SK-N-SH treated with all-trans-retinoic acid at 6 μM for 48 hours (cell line): ENCODE measurements around the gene RECQL5.

ENCODE experiments used
- ATAC-seq: fragments of 200-7000 bp; cut with Tn5 transposase; 3 replicates; pipeline ENCODE4 v1.9.1; 2020; ENCODE audit warnings: mild to moderate bottlenecking, moderate library complexity
- ARNTL ChIP-seq: fragments of 450-650 bp; formaldehyde crosslinking; IDR thresholded peaks from 2 replicates; pipeline ENCODE4 v1.5.0; 2020; ENCODE audit warnings: low read depth, mild to moderate bottlenecking, moderate library complexity, borderline replicate concordance
- BACH2 ChIP-seq: fragments of 250-450 bp; sonication (Bioruptor Pico); IDR thresholded peaks from 2 replicates; pipeline ENCODE4 v1.9.0; 2021; ENCODE audit warnings: mild to moderate bottlenecking, borderline replicate concordance
- ESRRG ChIP-seq: fragments of 250-450 bp; sonication (Bioruptor Pico); IDR thresholded peaks from 2 replicates; pipeline ENCODE4 v1.6.1; 2021; ENCODE audit warnings: mild to moderate bottlenecking
- GLIS3 ChIP-seq: fragments of 250-450 bp; sonication (Bioruptor Pico); IDR thresholded peaks from 2 replicates; pipeline ENCODE4 v1.5.0; 2020; ENCODE audit warnings: mild to moderate bottlenecking, moderate library complexity
- PPARA ChIP-seq: fragments of 250-450 bp; sonication (Bioruptor Pico); IDR thresholded peaks from 2 replicates; pipeline ENCODE4 v1.5.0; 2020; ENCODE audit warnings: mild to moderate bottlenecking, borderline replicate concordance
- RARB ChIP-seq: fragments of 250-450 bp; sonication (Bioruptor Pico); IDR thresholded peaks from 2 replicates; pipeline ENCODE4 v1.8.0; 2021; ENCODE audit warnings: mild to moderate bottlenecking, moderate library complexity
- ZNF565 ChIP-seq: fragments of 450-650 bp; formaldehyde crosslinking; conservative IDR thresholded peaks from 2 replicates; pipeline ENCODE4 v1.5.0; 2020; ENCODE audit warnings: low read depth, mild to moderate bottlenecking, moderate library complexity
- ZNF70 ChIP-seq: fragments of 450-650 bp; formaldehyde crosslinking; IDR thresholded peaks from 2 replicates; pipeline ENCODE4 v1.5.0; 2020; ENCODE audit warnings: mild to moderate bottlenecking, moderate library complexity
- ZNF8 ChIP-seq: fragments of 450-650 bp; formaldehyde crosslinking; IDR thresholded peaks from 2 replicates; pipeline ENCODE4 v1.5.0; 2020; ENCODE audit warnings: mild to moderate bottlenecking, moderate library complexity
- TF ChIP-seq, protein P1 (sequence below): fragments of 250-450 bp; sonication (Bioruptor Pico); IDR thresholded peaks from 2 replicates; pipeline ENCODE4 v1.5.1; 2020; ENCODE audit warnings: low read depth, mild to moderate bottlenecking, moderate library complexity
- TF ChIP-seq, protein P2 (sequence below): fragments of 250-450 bp; sonication (Bioruptor Pico); IDR thresholded peaks from 2 replicates; pipeline ENCODE4 v1.8.0; 2020; ENCODE audit warnings: mild to moderate bottlenecking, moderate library complexity, borderline replicate concordance
- TF ChIP-seq, protein P3 (sequence below): fragments of 250-450 bp; sonication (Bioruptor Pico); IDR thresholded peaks from 2 replicates; pipeline ENCODE4 v1.5.0; 2020; ENCODE audit warnings: mild to moderate bottlenecking, moderate library complexity
- TF ChIP-seq, protein P4 (sequence below): fragments of 250-450 bp; sonication (Bioruptor Pico); IDR thresholded peaks from 2 replicates; pipeline ENCODE4 v1.5.1; 2021; ENCODE audit warnings: mild to moderate bottlenecking, moderate library complexity
- TF ChIP-seq, protein P5 (sequence below): fragments of 250-450 bp; sonication (Bioruptor Pico); IDR thresholded peaks from 2 replicates; pipeline ENCODE4 v1.8.0; 2021; ENCODE audit warnings: low read depth, mild to moderate bottlenecking, moderate library complexity, borderline replicate concordance

The RECQL5 gene

DNA sequence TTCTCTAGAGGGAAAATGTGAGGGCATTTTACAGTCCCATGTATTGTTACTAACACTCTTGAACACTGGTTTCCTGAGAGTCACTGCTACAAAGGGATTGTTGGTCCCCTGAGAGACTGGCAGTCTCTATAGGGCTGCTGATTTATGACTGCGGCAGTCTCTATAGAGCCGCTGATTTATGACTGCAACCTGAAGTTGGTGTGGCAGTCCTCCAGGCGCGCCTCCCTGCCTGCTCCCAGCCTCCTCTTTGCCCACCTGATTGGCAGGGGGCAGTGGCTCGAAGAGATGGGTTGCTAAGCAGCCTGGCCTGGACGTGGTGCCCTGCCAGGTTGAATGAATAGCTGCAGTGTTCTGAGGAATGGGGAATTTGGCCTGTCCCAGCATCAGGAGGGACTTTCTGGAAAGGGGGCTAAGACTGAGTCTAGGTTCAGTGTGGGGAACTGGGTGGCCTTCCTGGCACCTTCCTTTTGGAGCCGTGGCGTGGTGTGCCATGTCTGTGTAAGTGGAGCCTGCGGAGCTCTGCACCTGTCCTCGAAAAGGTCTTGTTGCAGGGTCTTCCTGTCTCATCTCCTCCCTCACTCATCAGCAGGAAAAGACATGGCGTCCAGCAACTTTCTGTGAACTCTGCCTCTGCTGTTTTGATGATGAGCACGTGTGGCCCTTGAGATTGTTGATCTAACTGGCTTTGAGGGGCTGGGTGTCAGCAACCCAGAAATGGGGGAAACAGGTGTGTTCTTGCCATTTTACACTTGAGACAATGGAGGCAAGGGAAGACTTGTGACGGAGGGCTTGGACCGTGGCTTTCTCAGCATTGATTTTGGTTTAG lies 25.1 kb upstream of the RECQL5 start:
- ATAC-seq = no peak
- TF ChIP-seq, protein P1, sequence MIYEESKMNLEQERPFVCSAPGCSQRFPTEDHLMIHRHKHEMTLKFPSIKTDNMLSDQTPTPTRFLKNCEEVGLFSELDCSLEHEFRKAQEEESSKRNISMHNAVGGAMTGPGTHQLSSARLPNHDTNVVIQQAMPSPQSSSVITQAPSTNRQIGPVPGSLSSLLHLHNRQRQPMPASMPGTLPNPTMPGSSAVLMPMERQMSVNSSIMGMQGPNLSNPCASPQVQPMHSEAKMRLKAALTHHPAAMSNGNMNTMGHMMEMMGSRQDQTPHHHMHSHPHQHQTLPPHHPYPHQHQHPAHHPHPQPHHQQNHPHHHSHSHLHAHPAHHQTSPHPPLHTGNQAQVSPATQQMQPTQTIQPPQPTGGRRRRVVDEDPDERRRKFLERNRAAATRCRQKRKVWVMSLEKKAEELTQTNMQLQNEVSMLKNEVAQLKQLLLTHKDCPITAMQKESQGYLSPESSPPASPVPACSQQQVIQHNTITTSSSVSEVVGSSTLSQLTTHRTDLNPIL (CRISPR knock-in tag) = no peak
- TF ChIP-seq, protein P2, sequence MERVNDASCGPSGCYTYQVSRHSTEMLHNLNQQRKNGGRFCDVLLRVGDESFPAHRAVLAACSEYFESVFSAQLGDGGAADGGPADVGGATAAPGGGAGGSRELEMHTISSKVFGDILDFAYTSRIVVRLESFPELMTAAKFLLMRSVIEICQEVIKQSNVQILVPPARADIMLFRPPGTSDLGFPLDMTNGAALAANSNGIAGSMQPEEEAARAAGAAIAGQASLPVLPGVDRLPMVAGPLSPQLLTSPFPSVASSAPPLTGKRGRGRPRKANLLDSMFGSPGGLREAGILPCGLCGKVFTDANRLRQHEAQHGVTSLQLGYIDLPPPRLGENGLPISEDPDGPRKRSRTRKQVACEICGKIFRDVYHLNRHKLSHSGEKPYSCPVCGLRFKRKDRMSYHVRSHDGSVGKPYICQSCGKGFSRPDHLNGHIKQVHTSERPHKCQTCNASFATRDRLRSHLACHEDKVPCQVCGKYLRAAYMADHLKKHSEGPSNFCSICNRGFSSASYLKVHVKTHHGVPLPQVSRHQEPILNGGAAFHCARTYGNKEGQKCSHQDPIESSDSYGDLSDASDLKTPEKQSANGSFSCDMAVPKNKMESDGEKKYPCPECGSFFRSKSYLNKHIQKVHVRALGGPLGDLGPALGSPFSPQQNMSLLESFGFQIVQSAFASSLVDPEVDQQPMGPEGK = no peak
- TF ChIP-seq GLIS3 = no peak
- no peak for TF ChIP-seq RARB (CRISPR knock-in tag)
- no peak for TF ChIP-seq PPARA (CRISPR knock-in tag)
- no peak for TF ChIP-seq ESRRG (CRISPR knock-in tag)
- no peak for TF ChIP-seq ARNTL (CRISPR knock-in tag)
- no peak for TF ChIP-seq BACH2 (CRISPR knock-in tag)
- TF ChIP-seq ZNF8 (CRISPR knock-in tag) = no peak
- TF ChIP-seq, protein P3, sequence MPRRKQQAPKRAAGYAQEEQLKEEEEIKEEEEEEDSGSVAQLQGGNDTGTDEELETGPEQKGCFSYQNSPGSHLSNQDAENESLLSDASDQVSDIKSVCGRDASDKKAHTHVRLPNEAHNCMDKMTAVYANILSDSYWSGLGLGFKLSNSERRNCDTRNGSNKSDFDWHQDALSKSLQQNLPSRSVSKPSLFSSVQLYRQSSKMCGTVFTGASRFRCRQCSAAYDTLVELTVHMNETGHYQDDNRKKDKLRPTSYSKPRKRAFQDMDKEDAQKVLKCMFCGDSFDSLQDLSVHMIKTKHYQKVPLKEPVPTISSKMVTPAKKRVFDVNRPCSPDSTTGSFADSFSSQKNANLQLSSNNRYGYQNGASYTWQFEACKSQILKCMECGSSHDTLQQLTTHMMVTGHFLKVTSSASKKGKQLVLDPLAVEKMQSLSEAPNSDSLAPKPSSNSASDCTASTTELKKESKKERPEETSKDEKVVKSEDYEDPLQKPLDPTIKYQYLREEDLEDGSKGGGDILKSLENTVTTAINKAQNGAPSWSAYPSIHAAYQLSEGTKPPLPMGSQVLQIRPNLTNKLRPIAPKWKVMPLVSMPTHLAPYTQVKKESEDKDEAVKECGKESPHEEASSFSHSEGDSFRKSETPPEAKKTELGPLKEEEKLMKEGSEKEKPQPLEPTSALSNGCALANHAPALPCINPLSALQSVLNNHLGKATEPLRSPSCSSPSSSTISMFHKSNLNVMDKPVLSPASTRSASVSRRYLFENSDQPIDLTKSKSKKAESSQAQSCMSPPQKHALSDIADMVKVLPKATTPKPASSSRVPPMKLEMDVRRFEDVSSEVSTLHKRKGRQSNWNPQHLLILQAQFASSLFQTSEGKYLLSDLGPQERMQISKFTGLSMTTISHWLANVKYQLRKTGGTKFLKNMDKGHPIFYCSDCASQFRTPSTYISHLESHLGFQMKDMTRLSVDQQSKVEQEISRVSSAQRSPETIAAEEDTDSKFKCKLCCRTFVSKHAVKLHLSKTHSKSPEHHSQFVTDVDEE (CRISPR knock-in tag) = no peak

DNA sequence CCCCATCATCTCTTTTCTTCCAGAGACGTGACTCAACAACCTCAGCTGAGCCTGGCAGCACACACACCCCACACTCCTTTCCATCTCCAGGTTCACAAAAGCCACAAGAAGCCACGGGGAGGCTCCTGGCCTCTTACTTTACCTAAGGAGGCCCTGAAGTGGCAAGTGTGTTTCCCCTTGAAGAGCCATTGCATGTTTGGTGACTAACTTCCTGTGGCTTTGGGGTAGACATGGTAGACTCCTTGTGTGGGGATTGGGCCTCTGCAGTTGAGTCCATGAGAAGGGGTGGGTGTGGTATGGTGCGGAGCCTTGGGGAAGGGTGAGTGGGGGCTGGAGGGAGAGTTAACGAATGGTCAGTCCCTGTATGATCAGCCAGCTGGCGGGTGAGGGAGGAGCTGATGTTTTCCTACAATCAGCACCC lies 24.4 kb upstream of the RECQL5 start:
- ATAC-seq = no peak
- TF ChIP-seq, protein P4, sequence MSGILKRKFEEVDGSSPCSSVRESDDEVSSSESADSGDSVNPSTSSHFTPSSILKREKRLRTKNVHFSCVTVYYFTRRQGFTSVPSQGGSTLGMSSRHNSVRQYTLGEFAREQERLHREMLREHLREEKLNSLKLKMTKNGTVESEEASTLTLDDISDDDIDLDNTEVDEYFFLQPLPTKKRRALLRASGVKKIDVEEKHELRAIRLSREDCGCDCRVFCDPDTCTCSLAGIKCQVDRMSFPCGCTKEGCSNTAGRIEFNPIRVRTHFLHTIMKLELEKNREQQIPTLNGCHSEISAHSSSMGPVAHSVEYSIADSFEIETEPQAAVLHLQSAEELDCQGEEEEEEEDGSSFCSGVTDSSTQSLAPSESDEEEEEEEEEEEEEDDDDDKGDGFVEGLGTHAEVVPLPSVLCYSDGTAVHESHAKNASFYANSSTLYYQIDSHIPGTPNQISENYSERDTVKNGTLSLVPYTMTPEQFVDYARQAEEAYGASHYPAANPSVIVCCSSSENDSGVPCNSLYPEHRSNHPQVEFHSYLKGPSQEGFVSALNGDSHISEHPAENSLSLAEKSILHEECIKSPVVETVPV = no peak
- no peak for TF ChIP-seq ZNF8 (CRISPR knock-in tag)
- TF ChIP-seq, protein P1 (CRISPR knock-in tag) = no peak
- no peak for TF ChIP-seq ZNF70 (CRISPR knock-in tag)
- TF ChIP-seq ZNF565 = no peak
- TF ChIP-seq, protein P5, sequence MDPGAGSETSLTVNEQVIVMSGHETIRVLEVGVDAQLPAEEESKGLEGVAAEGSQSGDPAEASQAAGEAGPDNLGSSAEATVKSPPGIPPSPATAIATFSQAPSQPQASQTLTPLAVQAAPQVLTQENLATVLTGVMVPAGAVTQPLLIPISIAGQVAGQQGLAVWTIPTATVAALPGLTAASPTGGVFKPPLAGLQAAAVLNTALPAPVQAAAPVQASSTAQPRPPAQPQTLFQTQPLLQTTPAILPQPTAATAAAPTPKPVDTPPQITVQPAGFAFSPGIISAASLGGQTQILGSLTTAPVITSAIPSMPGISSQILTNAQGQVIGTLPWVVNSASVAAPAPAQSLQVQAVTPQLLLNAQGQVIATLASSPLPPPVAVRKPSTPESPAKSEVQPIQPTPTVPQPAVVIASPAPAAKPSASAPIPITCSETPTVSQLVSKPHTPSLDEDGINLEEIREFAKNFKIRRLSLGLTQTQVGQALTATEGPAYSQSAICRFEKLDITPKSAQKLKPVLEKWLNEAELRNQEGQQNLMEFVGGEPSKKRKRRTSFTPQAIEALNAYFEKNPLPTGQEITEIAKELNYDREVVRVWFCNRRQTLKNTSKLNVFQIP = no peak
- TF ChIP-seq, protein P3 (CRISPR knock-in tag) = no peak
